Lower leg skin (tissue), 3 donors: ENCODE measurements around the gene ACSF3.

Experiments used
- POLR2A ChIP-seq, 2 donors: fragments of 450-650 bp; IDR thresholded peaks; one replicate each; pipeline ENCODE4 v1.6.1; 2016 to 2017; ENCODE audit warnings: antibody characterized with exemption in 2 of 2, mild to moderate bottlenecking in 1 of 2, moderate library complexity in 1 of 2
- TF ChIP-seq, protein P1 (sequence below), 3 donors: fragments of 450-650 bp; IDR thresholded peaks; one replicate each; pipeline ENCODE4 v1.5.1; 2016; ENCODE audit warnings: antibody characterized with exemption in 3 of 3, mild to moderate bottlenecking in 3 of 3, moderate library complexity in 2 of 3

DNA sequence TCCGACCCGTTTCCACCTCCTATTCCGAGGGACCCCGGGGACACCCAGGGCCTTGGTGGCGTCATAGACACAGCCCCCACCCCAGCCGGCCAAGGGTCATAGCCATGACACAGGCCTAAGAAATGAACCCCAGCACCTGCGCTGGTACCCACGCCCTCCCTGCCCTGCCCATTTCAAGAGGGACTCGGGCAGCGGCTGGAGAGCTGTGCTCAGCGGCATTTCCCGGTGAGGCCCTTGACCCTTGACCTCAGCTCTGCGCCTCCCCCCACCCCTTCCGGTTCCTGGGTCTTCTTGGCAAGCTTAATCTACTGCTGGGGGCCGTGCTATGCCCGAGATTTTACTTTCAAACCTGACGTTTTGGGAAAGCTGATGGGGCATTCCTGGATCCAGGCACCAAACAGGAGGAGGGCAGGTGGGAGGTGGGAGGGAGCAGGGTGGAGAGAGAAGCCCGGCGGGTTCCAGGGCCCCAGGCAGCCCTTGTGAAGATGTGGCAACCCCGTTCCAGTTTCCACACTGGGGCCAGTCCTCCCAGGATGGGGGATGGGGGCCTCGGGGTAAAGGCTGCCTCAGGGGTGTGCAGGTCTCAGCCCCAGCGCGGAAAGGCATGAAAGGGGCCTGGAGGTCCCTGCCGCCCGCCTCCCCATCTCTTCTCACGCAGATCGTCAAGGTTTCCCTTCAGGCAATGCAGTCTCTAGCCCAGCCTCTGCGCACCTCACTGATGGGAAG lies 106.6 kb downstream of the ACSF3 start, which contains the start of gene SLC22A31:
- TF ChIP-seq POLR2A (IDR thresholded peaks at IDR 0.05): no peak
- TF ChIP-seq, protein P1, sequence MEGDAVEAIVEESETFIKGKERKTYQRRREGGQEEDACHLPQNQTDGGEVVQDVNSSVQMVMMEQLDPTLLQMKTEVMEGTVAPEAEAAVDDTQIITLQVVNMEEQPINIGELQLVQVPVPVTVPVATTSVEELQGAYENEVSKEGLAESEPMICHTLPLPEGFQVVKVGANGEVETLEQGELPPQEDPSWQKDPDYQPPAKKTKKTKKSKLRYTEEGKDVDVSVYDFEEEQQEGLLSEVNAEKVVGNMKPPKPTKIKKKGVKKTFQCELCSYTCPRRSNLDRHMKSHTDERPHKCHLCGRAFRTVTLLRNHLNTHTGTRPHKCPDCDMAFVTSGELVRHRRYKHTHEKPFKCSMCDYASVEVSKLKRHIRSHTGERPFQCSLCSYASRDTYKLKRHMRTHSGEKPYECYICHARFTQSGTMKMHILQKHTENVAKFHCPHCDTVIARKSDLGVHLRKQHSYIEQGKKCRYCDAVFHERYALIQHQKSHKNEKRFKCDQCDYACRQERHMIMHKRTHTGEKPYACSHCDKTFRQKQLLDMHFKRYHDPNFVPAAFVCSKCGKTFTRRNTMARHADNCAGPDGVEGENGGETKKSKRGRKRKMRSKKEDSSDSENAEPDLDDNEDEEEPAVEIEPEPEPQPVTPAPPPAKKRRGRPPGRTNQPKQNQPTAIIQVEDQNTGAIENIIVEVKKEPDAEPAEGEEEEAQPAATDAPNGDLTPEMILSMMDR (IDR thresholded peaks at IDR 0.05): no peak
